GM13977 (cell line): ENCODE results near the gene ULK2.

ENCODE experiments used
- DNase-seq: peaks from one replicate; pipeline ENCODE4 v3.0.0; 2012; ENCODE audit warnings: low spot score
- in situ Hi-C: fragments of 300-500 bp; cut with MboI; formaldehyde crosslinking; loops from one replicate; pipeline ENCODE4 v1.12.0; 2022; ENCODE audit warnings: low sequenced_read_pairs, low pct_unique_long_range_greater_than_20kb, mixed read lengths, inconsistent platforms; ENCODE audit not compliant: unreplicated experiment
- TF ChIP-seq, protein P1 (sequence below): IDR thresholded peaks from 2 replicates; pipeline ENCODE4 v1.5.1; 2012; ENCODE audit warnings: mild to moderate bottlenecking, control low read depth; ENCODE audit not compliant: insufficient read depth; ENCODE audit errors: extremely low read depth, missing control alignments

Gene ULK2

DNA sequence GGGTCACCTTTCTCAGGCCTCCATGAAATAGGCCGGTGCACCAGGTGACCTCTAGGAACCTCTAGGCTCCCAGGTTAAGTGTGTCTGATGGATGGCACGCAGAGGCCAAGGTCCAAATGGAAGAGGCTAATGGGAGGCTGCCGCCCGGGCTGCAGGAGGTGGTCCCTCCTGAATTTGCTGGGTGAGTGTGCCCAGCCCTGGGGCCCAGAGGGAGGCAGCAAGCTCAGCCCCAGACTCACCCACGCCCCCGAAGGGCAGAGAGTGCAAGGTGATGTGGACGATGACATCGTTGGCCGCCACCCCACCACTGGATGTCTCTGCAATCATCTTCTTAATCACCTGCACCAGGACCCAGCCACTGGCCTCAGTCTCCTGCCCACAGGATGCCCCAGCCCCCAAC is 129.0 kb downstream of the ULK2 start:
- in situ Hi-C loops = no loop called here
- DNase-seq = no peak
- TF ChIP-seq, protein P1, sequence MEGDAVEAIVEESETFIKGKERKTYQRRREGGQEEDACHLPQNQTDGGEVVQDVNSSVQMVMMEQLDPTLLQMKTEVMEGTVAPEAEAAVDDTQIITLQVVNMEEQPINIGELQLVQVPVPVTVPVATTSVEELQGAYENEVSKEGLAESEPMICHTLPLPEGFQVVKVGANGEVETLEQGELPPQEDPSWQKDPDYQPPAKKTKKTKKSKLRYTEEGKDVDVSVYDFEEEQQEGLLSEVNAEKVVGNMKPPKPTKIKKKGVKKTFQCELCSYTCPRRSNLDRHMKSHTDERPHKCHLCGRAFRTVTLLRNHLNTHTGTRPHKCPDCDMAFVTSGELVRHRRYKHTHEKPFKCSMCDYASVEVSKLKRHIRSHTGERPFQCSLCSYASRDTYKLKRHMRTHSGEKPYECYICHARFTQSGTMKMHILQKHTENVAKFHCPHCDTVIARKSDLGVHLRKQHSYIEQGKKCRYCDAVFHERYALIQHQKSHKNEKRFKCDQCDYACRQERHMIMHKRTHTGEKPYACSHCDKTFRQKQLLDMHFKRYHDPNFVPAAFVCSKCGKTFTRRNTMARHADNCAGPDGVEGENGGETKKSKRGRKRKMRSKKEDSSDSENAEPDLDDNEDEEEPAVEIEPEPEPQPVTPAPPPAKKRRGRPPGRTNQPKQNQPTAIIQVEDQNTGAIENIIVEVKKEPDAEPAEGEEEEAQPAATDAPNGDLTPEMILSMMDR = no peak

DNA sequence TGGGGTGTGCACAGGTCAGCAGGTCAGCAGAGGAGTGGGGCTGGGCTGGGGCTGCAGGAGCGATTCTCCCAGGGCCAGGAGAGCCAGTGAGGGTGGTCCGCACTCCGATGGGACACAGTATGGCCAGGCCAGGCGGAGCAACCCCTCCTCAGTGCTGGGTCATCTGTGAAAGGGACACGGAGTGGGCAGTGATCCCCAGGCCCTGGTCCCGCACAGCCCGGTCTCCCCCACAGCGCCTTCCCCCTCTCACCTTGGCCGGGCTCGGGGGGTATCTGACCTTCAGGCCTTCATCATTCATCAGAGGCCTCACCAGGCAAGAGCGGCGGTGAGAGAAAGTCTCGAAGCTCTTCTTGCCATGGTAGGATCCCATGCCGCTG is 129.7 kb downstream of the ULK2 start:
- TF ChIP-seq, protein P1 = no peak
- in situ Hi-C loops = no loop called here
- DNase-seq = no peak

DNA sequence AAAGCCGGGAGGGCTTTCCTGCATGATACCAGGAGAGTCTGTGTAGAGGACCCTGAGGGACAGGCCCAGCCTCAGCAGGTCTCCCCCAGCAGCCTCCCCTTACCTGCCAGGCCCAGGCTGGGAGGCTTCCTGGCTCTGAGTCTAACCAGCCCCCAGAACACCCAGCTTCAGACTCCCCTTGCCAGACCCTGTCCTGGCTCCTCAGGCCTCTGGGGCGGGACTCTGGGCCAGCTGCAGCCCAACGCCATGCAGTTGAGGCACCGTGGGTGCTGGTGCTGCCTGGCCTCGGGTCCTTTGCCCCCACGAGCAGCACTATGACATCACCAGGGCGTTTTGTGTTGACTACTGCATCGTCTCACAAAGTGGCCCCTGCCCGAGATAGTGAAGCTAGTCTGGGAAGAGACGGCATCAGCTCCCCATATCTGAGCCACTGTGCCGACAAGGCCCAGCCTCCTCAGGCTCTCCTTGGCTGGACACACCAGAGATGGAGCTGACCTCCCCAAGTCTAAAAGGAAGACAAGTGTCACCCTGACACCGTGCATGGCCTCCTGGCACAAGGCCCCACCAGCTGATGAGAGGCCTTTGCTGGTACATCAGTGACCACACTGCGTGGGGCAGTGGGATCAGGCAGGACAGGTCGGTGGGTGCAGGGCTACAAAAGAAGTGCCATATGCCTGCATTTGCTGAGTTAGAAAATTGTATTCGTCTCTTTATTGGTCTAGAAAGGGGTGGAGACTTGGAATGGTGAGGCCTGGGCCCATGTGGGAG is 130.2 kb downstream of the ULK2 start:
- TF ChIP-seq, protein P1 = no peak
- in situ Hi-C loops = no loop called here

DNA sequence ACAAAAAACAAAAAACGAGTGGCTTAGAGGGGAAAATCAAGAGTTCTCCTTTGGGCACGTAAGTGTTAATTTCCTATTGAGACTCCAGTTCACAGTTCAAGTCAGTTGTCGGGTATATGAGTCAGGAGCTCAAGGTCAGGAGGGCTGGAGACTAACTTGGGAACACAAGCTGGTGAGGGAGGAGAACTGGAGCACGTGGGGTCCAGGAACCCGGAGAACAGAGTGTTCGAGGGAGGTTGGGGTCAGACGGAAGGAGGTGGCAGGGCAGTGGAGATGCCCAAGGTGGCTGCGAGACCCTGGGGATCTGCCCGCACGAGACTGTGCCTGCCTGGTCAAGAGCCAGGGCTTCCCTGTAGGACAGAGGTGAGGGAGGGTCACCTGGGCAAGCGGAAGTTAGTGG is 131.7 kb downstream of the ULK2 start:
- no peak for DNase-seq
- TF ChIP-seq, protein P1 = no peak
- in situ Hi-C loops = no loop called here

More for the DNA sequence above, 130.2 kb downstream of the ULK2 start:
- DNase-seq = no peak

DNA sequence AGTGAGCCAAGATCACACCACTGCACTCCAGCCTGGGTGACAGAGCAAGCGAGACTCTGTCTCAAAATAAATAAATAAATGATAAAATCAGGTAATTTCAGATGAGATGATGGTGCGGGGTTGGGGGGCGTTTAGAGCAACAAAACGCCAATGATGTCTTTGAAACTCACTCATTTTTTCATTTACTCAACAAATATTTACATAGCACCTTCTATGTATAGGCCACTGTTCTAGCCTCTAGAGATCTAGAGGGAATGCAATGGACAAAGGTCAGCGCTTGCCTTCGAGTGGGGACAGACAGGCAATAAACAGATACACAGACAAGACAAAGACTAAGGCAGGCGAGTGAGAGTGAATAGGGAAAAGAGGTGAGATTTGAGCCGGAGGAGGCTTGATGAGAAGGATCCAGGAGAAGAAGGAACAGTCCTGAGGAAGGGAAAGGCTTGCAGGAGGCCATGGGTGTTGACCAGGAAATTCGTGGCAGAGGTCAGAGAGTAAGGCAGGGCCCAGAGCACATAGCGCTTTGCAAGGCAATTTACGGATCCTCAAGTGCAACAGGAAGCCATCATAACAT is 133.7 kb downstream of the ULK2 start:
- no peak for DNase-seq
- in situ Hi-C loops = no loop called here
- TF ChIP-seq, protein P1 = no peak

DNA sequence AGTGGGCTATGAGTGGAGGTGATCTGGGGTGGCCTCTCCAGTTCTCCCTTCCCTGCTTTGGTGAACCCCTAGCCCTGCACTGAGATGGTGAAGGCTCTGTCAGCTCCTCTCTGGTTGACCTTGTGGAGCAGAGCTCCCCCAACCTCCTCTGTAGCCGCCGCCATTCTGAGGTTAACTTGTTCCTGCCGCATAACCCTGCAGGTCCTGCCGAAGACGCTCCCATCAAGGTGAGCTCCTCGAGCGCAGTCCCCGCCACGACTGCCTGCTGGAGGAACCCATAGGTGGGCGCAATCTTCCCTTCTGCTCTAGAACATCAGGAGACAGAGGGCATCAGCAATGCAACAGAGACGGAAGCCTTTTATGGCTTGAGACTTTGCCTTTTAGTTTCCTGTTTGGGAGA is 136.1 kb downstream of the ULK2 start:
- TF ChIP-seq, protein P1 = no peak
- in situ Hi-C loops = no loop called here
- DNase-seq = no peak

DNA sequence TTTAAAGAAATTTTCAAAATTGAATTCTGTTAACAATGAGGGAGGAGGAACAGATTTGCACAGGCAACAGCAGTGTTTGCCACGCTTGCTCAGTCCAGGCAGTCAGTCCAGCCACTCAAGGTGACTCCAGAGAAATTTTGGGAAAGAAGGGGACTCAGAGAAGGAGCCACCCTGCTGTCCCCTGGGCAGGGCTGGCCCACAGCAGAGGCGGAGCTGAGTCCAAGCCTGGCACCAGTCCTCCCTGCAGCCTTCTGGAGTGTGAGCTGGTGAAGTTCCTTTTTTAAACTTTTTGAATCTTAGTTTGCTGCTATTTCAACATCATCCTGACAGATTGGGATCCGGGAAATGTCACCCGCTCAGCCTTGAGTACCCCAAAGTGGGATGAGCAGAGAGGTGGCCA is 136.9 kb downstream of the ULK2 start:
- TF ChIP-seq, protein P1 = no peak
- in situ Hi-C loops = no loop called here
- no peak for DNase-seq
